Smooth muscle cell (in vitro differentiated cells): ENCODE data around the gene DPP6. TPM values are rescaled to one million over a fixed set of nuclear protein-coding genes. Genes with fewer than 3 reads are reported as not detected.

ENCODE experiments used
- DNase-seq: peaks from one replicate; lab custom pipeline; 2025; ENCODE audit not compliant: unreplicated experiment; lab: John Stamatoyannopoulos, UW
- H2AFZ ChIP-seq: fragments of 200-600 bp; sonication (generic); 2 replicates; pipeline ENCODE4 v1.6.0; 2016; ENCODE audit warnings: antibody characterized with exemption, low read depth, mild to moderate bottlenecking
- H3F3A ChIP-seq: fragments of 200-600 bp; sonication (generic); 2 replicates; pipeline ENCODE4 v1.6.0; 2017; ENCODE audit warnings: antibody characterized with exemption, low read depth
- H3K27ac ChIP-seq: fragments of 200-600 bp; sonication (generic); 2 replicates; pipeline ENCODE4 v1.5.1; 2016; ENCODE audit warnings: low read depth, mild to moderate bottlenecking
- H3K27me3 ChIP-seq: fragments of 200-600 bp; sonication (generic); 2 replicates; pipeline ENCODE4 v1.6.1; 2016; ENCODE audit warnings: low read depth, mild to moderate bottlenecking
- H3K36me3 ChIP-seq: fragments of 200-600 bp; sonication (generic); 2 replicates; pipeline ENCODE4 v1.5.1; 2016; ENCODE audit warnings: low read depth
- H3K4me1 ChIP-seq: fragments of 200-600 bp; sonication (generic); 2 replicates; pipeline ENCODE4 v1.5.1; 2016; ENCODE audit warnings: low read depth
- H3K4me2 ChIP-seq: fragments of 200-600 bp; sonication (generic); 2 replicates; pipeline ENCODE4 v1.6.0; 2016; ENCODE audit warnings: mild to moderate bottlenecking
- H3K4me3 ChIP-seq: fragments of 200-600 bp; sonication (generic); 2 replicates; pipeline ENCODE4 v1.5.1; 2016; ENCODE audit warnings: mild to moderate bottlenecking
- H3K79me2 ChIP-seq: fragments of 200-600 bp; sonication (generic); 2 replicates; pipeline ENCODE4 v1.6.0; 2016; ENCODE audit warnings: low read depth, mild to moderate bottlenecking
- H3K9ac ChIP-seq: fragments of 200-600 bp; sonication (generic); 2 replicates; pipeline ENCODE4 v1.6.0; 2016; ENCODE audit warnings: low read depth
- H3K9me3 ChIP-seq: fragments of 200-600 bp; sonication (generic); replicated peaks from 2 replicates; pipeline ENCODE4 v1.5.1; 2016; ENCODE audit warnings: low read depth
- H4K20me1 ChIP-seq: fragments of 200-600 bp; sonication (generic); 2 replicates; pipeline ENCODE4 v1.6.0; 2016; ENCODE audit warnings: low read depth
- CTCF ChIP-seq: fragments of 200-600 bp; sonication (generic); IDR thresholded peaks from 2 replicates; pipeline ENCODE4 v1.5.1; 2017; ENCODE audit warnings: borderline replicate concordance, mild to moderate bottlenecking, antibody characterized with exemption; ENCODE audit not compliant: insufficient read depth, poor library complexity, severe bottlenecking
- WGBS: methylation state at CpG from one replicate; pipeline ENCODE4 v1.1.7; 2016; ENCODE audit warnings: low lambda C conversion rate; 5-methylcytosine and 5-hydroxymethylcytosine counted together
- polyA plus RNA-seq: library from polyadenylated mRNA; unstranded; fragments of >200 nt; fragmentation: Nextera tagmentation; extraction: Ambion mirVana; gene quantifications from 2 replicates; pipeline ENCODE4 v1.2.1, GENCODE V29; 2016
- total RNA-seq: library from RNA; depleted of rRNA; stranded (reverse); fragments of >200 nt; gene quantifications from 2 replicates; pipeline ENCODE4 v1.2.3, GENCODE V29; 2014

The DPP6 gene
- total and polyA plus RNA-seq, 2 experiments from 2014 or later: 0.72 TPM; not detected in 1

- no peaks in the 10 kb centered on the region for H3K9me3 ChIP-seq
- peaks cover 8% of the 10 kb centered on the region for H3K4me1 ChIP-seq
- no peaks in the 10 kb centered on the region for H3K79me2 ChIP-seq
- TF ChIP-seq CTCF: no peak
- H4K20me1 ChIP-seq: no peaks in the 10 kb centered on the region
- no peak overlapping the region for H3K4me3 ChIP-seq
- H3K27ac ChIP-seq: no peak overlapping the region
- DNase-seq: no peak
- H3K4me2 ChIP-seq: no peak overlapping the region
- no peaks in the 10 kb centered on the region for H3K36me3 ChIP-seq
- no peak overlapping the region for H2AFZ ChIP-seq
- 85% methylated on average over 5 of the region's 5 CpGs for WGBS
- no peaks in the 10 kb centered on the region for H3F3A ChIP-seq
- H3K27me3 ChIP-seq: no peaks in the 10 kb centered on the region
- no peak overlapping the region for H3K9ac ChIP-seq
These were observed 301.2 kb downstream of the DPP6 start for GRCh38 chr7:154353355-154353767.

GRCh38 chr7:154364170-154364569 lies 312.0 kb downstream of the DPP6 start:
- no peaks in the 10 kb centered on the region for H3K9me3 ChIP-seq
- no peaks in the 10 kb centered on the region for H3K36me3 ChIP-seq
- no peak for TF ChIP-seq CTCF
- H3K4me3 ChIP-seq: no peak overlapping the region
- no peak for DNase-seq
- H3K4me2 ChIP-seq: no peak overlapping the region
- H3F3A ChIP-seq: no peaks in the 10 kb centered on the region
- H3K9ac ChIP-seq: no peak overlapping the region
- 78% methylated on average over 6 of the region's 6 CpGs for WGBS
- H3K4me1 ChIP-seq: no peaks in the 10 kb centered on the region
- H3K79me2 ChIP-seq: no peaks in the 10 kb centered on the region
- H4K20me1 ChIP-seq: no peaks in the 10 kb centered on the region
- H2AFZ ChIP-seq: no peak overlapping the region
- H3K27ac ChIP-seq: no peak overlapping the region
- H3K27me3 ChIP-seq: no peaks in the 10 kb centered on the region

- Histone ChIP-seq H3K27me3 (no peaks in the 10 kb centered on the region), H3K27ac (no peak overlapping the region), H4K20me1 (no peaks in the 10 kb centered on the region), H3K4me2 (no peak overlapping the region), H3K9me3 (no peaks in the 10 kb centered on the region), H3K4me1 (no peaks in the 10 kb centered on the region), H3F3A (no peaks in the 10 kb centered on the region), H2AFZ (no peak overlapping the region), H3K79me2 (no peaks in the 10 kb centered on the region), H3K36me3 (no peaks in the 10 kb centered on the region), H3K4me3 (no peak overlapping the region), H3K9ac (no peak overlapping the region)
- no peak for DNase-seq
- no peak for TF ChIP-seq CTCF
- WGBS: 89% methylated on average over 8 of the region's 8 CpGs
These were observed 319.2 kb downstream of the DPP6 start for GRCh38 chr7:154371424-154371823.

GRCh38 chr7:154372011-154372601 lies 319.9 kb downstream of the DPP6 start:
- no peak overlapping the region for H3K9ac ChIP-seq
- no peak overlapping the region for H2AFZ ChIP-seq
- 58% methylated on average over 12 of the region's 12 CpGs for whole genome bisulfite sequencing
- H3K9me3 ChIP-seq: no peaks in the 10 kb centered on the region
- H3K79me2 ChIP-seq: no peaks in the 10 kb centered on the region
- H3K4me2 ChIP-seq: no peak overlapping the region
- no peaks in the 10 kb centered on the region for H3K4me1 ChIP-seq
- H3K27me3 ChIP-seq: no peaks in the 10 kb centered on the region
- H3F3A ChIP-seq: no peaks in the 10 kb centered on the region
- H4K20me1 ChIP-seq: no peaks in the 10 kb centered on the region
- no peaks in the 10 kb centered on the region for H3K36me3 ChIP-seq
- H3K4me3 ChIP-seq: no peak overlapping the region
- no peak overlapping the region for H3K27ac ChIP-seq
- no peak for DNase-seq
- no peak for TF ChIP-seq CTCF
